ENCODE results near the gene ATPAF2. TPM values are rescaled to one million over a fixed set of nuclear protein-coding genes. Genes with fewer than 3 reads are reported as not detected.

ATPAF2 gene
- total and polyA plus RNA-seq, 2 experiments from 2014 or later: 17.9 to 33.9 TPM

DNA sequence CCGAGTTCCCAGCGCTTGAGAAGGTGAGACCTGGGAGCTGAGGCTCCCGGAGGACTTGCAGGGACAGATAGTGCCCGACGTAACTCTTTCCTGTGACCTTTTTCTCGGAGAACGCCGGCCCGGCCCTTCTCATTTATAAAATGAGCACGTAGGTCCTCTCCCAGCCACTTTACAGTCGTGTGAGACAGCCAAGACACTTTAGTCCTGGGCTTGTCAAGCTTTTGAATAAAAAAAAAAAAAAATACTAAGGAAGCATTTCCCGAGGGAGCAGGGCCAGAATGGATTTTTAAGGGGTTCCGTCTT lies 66.1 kb downstream of the ATPAF2 start:
- Histone ChIP-seq H4K20me1 (ENCODE audit: insufficient read depth, poor library complexity, severe bottlenecking) (no peaks in the 10 kb centered on the region), H3K36me3 (replicated peaks; ENCODE audit: insufficient read depth, low read depth) (no peaks in the 10 kb centered on the region), H3K4me1 (ENCODE audit: insufficient read depth) (peaks cover 14% of the 10 kb centered on the region), H2AFZ (peak overlapping the region; percentile 21), H3K9me2 (replicated peaks; ENCODE audit: insufficient read depth) (no peaks in the 10 kb centered on the region), H3K4me3 (peak overlapping the region; percentile 18), H3K27me3 (no peaks in the 10 kb centered on the region), H3K79me2 (peaks cover 39% of the 10 kb centered on the region), H3K4me2 (peak overlapping the region; percentile 69), H3K9me3 (ENCODE audit: low read depth) (no peaks in the 10 kb centered on the region), H3K27ac (peak overlapping the region; percentile 2)
- TF ChIP-seq, protein P1, sequence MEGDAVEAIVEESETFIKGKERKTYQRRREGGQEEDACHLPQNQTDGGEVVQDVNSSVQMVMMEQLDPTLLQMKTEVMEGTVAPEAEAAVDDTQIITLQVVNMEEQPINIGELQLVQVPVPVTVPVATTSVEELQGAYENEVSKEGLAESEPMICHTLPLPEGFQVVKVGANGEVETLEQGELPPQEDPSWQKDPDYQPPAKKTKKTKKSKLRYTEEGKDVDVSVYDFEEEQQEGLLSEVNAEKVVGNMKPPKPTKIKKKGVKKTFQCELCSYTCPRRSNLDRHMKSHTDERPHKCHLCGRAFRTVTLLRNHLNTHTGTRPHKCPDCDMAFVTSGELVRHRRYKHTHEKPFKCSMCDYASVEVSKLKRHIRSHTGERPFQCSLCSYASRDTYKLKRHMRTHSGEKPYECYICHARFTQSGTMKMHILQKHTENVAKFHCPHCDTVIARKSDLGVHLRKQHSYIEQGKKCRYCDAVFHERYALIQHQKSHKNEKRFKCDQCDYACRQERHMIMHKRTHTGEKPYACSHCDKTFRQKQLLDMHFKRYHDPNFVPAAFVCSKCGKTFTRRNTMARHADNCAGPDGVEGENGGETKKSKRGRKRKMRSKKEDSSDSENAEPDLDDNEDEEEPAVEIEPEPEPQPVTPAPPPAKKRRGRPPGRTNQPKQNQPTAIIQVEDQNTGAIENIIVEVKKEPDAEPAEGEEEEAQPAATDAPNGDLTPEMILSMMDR (IDR thresholded peaks at IDR 0.05; ENCODE audit: poor library complexity): no peak
- TF ChIP-seq EZH2 (IDR thresholded peaks at IDR 0.05; ENCODE audit: borderline replicate concordance) (no peak), EZH2phosphoT487 (IDR thresholded peaks at IDR 0.05; ENCODE audit: low read depth, severe bottlenecking, unreplicated experiment) (no peak)
- WGBS (ENCODE audit: low lambda C conversion rate, missing lambda C conversion rate): 8% methylated on average over 13 of the region's 13 CpGs
- DNase-seq (ENCODE audit: low spot score): no peak

DNA sequence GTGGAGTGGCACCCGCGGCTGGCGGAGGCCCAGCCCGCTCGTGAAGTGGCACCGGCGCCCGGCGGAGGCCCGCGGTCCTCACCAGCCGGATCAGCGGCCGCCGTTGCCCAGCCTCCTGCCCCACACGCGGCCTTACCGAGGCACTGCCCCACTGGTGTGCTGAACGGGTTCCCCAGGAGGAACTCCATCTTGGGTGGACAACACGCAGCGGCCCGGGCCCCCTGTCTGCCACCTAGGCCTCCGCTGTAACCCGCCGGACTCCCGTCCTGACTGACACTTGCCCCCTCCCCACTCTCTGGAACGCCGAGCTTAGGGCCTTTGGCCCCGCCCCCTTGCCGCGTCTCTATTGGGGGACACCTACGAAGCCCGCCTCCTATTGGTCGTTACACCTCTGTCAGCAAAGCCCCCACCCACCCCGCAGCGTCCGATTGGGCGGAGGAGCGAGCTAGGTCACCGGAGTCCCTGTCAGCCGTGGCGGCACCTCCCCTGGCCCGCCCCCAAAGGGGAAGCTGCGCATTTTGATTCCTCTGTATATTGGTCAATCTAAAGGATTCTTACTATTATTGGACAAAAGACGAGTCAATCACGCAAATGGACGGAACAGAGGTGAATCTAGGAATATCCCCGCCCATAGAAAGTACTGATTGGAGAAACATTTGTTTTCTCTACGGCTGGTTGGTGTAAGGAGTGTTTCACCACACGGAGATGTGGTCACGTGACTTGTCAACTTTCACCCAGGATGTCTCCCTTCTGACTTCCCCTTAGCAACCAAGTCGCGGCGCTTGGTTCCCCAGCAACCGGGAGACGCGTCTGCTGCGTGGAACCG lies 66.6 kb downstream of the ATPAF2 start, which contains the start of the genes DRC3 and TOM1L2:
DRC3 (plus strand) TSS at position 737 of the 826 bp plus-strand sequence. CDS start 4,737 bp downstream, outside the sequence.
TOM1L2 (minus strand) TSS at position 275 of the 826 bp plus-strand sequence; CDS start at position 188, 87 bp downstream.
- peak within 1 kb of the TSS; percentile 32 for H3K4me3 ChIP-seq
- H4K20me1 ChIP-seq (ENCODE audit: insufficient read depth, poor library complexity, severe bottlenecking): no peaks in the 10 kb centered on the region
- TF ChIP-seq EZH2phosphoT487 (IDR thresholded peaks at IDR 0.05; ENCODE audit: low read depth, severe bottlenecking, unreplicated experiment) (no peak), EZH2 (IDR thresholded peaks at IDR 0.05; ENCODE audit: borderline replicate concordance) (no peak)
- TF ChIP-seq, protein P1 (IDR thresholded peaks at IDR 0.05; ENCODE audit: poor library complexity): peak; percentile 7
- 2% methylated on average over 47 of the region's 59 CpGs for WGBS (ENCODE audit: low lambda C conversion rate, missing lambda C conversion rate)
- no peaks in the 10 kb centered on the region for H3K9me3 ChIP-seq (ENCODE audit: low read depth)
- DNase-seq (ENCODE audit: low spot score): peak; percentile 100
- peak within 1 kb of the TSS; percentile 82 for H3K4me2 ChIP-seq
- peak within 1 kb of the TSS; percentile 12 for H3K27ac ChIP-seq
- H3K36me3 ChIP-seq (replicated peaks; ENCODE audit: insufficient read depth, low read depth): no peaks in the 10 kb centered on the region
- peaks cover 43% of the 10 kb centered on the region for H3K79me2 ChIP-seq
- H2AFZ ChIP-seq: peak within 1 kb of the TSS; percentile 21
- no peaks in the 10 kb centered on the region for H3K27me3 ChIP-seq
- peaks cover 14% of the 10 kb centered on the region for H3K4me1 ChIP-seq (ENCODE audit: insufficient read depth)
- H3K9me2 ChIP-seq (replicated peaks; ENCODE audit: insufficient read depth): no peaks in the 10 kb centered on the region

DNA sequence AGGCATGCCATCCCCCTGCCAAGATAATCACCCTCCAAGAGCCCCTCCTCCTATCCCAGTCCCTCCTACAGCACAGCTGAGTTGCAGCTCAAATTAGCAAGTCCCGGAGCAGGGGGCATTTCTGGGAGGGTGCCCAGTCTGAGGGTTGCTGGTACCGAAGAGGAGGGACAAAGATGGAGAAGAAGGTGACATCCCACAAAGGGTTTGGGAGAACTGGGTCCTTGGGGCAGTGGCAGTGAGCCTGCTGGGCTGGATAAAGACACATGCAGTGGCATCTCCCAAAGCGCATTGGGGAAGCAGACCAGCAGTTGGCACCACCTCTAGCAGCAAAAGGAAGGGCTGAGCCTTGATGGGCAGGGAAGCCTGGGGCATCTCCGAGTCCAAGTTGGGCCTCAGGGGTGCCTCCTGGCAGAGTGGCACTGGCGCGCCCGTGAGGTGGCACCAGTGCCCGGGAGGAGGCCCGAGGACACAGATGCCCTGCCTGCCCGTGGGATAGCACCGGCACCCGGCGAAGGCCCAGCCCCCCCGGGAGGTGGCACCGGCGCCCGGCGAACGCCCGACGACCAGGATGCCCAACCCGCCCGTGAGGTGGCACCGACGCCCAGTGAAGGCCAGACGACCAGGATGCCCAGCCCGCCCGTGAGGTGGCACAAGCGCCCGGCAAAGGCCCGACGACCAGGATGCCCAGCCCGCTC lies 67.4 kb downstream of the ATPAF2 start:
- H3K27me3 ChIP-seq: no peaks in the 10 kb centered on the region
- peak overlapping the region; percentile 82 for H3K4me2 ChIP-seq
- TF ChIP-seq, protein P1 (IDR thresholded peaks at IDR 0.05; ENCODE audit: poor library complexity): no peak
- TF ChIP-seq EZH2phosphoT487 (IDR thresholded peaks at IDR 0.05; ENCODE audit: low read depth, severe bottlenecking, unreplicated experiment): no peak
- TF ChIP-seq EZH2 (IDR thresholded peaks at IDR 0.05; ENCODE audit: borderline replicate concordance): no peak
- no peaks in the 10 kb centered on the region for H3K9me2 ChIP-seq (replicated peaks; ENCODE audit: insufficient read depth)
- DNase-seq (ENCODE audit: low spot score): no peak
- 19% methylated on average over 32 of the region's 33 CpGs for WGBS (ENCODE audit: low lambda C conversion rate, missing lambda C conversion rate)
- no peaks in the 10 kb centered on the region for H4K20me1 ChIP-seq (ENCODE audit: insufficient read depth, poor library complexity, severe bottlenecking)
- peak overlapping the region; percentile 7 for H2AFZ ChIP-seq
- peaks cover 50% of the 10 kb centered on the region for H3K79me2 ChIP-seq
- H3K36me3 ChIP-seq (replicated peaks; ENCODE audit: insufficient read depth, low read depth): no peaks in the 10 kb centered on the region
- peaks cover 14% of the 10 kb centered on the region for H3K4me1 ChIP-seq (ENCODE audit: insufficient read depth)
- H3K9me3 ChIP-seq (ENCODE audit: low read depth): no peaks in the 10 kb centered on the region
- H3K27ac ChIP-seq: peak overlapping the region; percentile 12
- H3K4me3 ChIP-seq: peak overlapping the region; percentile 32
